D721Med (cell line): ENCODE measurements around the gene CREB3L4.

Experiments used
- DNase-seq: peaks from one replicate; pipeline ENCODE4 v3.0.0; 2011; ENCODE audit warnings: low spot score; ENCODE audit not compliant: insufficient read length
- FAIRE-seq: peaks from 2 replicates; lab custom pipeline; 2011; peaks lifted over from hg19 to GRCh38; lab: Jason Lieb, UNC
- TF ChIP-seq, protein P1 (sequence below): IDR thresholded peaks from 2 replicates; pipeline ENCODE4 v1.5.1; 2012; ENCODE audit warnings: mild to moderate bottlenecking, control low read depth; ENCODE audit not compliant: insufficient read depth; ENCODE audit errors: missing control alignments

The CREB3L4 gene

DNA sequence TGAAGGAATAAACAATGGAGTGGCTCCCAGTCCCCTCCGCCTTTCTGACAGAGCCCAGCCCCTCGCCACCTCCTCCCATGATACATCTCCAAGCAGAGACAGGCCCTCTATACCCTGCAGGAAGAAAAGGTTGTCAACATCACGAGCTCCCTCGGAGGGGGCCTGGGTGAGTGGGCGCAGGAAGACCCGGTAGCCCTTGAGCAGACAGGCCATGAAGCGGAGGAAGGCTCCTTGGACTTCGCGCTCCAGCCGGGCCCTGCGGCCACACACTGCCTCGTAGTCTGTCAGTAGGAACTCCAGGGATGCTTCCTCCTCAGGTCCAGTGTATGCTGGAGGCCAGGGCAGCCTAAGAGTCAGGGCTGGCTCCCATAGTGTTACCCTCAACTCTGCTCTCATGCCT is 28.2 kb upstream of the CREB3L4 start:
- TF ChIP-seq, protein P1, sequence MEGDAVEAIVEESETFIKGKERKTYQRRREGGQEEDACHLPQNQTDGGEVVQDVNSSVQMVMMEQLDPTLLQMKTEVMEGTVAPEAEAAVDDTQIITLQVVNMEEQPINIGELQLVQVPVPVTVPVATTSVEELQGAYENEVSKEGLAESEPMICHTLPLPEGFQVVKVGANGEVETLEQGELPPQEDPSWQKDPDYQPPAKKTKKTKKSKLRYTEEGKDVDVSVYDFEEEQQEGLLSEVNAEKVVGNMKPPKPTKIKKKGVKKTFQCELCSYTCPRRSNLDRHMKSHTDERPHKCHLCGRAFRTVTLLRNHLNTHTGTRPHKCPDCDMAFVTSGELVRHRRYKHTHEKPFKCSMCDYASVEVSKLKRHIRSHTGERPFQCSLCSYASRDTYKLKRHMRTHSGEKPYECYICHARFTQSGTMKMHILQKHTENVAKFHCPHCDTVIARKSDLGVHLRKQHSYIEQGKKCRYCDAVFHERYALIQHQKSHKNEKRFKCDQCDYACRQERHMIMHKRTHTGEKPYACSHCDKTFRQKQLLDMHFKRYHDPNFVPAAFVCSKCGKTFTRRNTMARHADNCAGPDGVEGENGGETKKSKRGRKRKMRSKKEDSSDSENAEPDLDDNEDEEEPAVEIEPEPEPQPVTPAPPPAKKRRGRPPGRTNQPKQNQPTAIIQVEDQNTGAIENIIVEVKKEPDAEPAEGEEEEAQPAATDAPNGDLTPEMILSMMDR = no peak
- no peak for DNase-seq
- FAIRE-seq = no peak

DNA sequence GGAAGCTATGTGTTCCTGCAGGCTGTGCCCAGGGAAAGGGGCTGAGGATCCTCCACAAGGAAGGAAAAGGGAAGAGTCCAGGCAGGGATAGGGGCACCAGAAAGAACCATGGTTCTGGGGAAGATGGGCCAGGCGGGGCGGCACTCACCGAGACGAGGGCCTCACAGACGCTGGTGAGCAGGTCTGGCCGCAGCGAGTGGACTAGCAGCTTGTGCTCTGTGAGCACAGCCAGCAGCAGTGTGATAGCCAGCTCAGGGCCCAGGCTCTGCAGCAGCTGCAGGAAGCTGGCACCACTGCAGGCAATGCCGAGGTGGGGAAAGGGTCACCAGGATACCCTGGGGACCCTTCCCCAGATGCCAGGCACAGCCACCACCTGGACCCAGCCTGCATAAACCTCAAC is 26.9 kb upstream of the CREB3L4 start:
- no peak for FAIRE-seq
- no peak for DNase-seq
- TF ChIP-seq, protein P1 = no peak

DNA sequence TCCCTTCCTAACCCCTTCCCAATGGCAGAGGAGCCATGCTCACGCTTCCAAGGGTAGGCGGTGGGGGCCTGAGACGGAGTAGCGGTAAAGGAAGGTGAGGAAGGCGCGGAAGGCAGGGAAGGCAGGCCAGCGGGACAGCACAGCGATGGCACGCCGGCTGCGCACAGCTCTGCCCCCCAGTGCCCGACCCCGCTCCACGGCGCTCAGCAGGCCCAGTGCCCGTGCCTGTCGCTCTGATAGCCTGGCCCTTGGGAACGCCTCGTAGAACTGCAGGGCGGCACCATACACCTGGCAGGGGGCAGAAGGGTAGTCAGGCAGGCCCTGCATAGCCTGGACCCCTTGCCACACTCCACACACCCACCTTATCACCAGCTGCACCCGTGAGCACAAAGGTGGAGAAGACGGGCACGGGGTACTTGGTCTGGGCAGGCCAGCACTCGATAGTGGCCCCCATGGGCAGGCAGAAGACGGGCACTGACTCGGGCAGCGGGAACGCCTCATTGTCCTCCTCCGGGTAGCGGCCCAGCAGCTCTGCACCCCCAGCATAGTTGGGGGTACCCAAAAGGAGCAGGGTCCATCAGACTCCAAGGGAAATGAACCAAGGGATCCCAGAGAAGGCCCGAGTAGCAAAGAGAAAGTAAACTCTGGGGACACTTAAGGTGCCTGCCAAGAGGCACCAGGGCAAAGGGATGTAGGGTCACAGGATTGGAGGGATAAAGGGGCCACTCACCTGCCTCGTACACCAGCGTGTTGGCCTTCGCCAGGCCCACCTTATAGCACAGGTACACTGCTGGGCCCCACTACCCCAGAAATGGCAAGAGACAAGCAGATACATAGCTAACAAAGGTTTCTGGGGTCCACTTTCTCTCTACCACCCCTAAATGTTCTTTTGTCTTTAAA is 25.6 kb upstream of the CREB3L4 start:
- no peak for DNase-seq
- TF ChIP-seq, protein P1 = no peak
- no peak for FAIRE-seq

DNA sequence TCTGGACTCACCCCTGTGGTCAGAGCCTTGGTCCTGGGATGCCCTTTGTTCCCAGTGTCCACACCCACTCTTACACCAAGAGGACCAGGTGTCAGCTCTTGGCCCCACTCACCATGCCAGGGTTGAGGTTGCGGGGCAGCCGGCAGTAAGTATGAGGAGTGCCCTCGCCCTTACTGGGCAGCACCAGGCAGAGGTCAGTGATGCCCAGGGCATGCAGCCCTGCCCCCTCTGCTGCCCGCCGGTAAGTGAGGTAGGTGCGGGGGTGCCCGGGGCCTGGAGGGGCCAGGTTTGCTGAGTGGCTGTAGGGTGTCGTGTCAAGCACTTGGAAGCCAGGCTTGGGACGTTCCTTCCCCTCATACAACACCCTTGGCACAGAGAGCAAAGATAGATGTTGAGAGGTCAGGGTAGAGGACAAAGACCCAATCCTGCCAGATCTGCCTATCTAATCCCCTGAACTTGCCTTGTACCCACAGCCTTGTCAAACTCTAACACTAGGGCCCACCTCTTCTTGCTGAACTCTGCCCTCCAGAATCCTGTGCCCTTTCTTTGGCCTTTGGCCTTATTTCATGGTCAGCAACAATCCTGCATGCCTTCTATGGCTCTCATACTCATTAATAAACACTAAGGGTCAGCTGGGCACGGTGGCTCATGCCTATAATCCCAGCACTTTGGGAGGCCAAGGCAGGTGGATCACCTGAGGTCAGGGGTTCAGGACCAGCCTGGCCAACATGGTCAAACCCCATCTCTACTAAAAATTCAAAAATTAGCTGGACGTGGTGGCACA is 24.7 kb upstream of the CREB3L4 start:
- DNase-seq (no peak), FAIRE-seq (no peak)
- TF ChIP-seq, protein P1 = no peak

DNA sequence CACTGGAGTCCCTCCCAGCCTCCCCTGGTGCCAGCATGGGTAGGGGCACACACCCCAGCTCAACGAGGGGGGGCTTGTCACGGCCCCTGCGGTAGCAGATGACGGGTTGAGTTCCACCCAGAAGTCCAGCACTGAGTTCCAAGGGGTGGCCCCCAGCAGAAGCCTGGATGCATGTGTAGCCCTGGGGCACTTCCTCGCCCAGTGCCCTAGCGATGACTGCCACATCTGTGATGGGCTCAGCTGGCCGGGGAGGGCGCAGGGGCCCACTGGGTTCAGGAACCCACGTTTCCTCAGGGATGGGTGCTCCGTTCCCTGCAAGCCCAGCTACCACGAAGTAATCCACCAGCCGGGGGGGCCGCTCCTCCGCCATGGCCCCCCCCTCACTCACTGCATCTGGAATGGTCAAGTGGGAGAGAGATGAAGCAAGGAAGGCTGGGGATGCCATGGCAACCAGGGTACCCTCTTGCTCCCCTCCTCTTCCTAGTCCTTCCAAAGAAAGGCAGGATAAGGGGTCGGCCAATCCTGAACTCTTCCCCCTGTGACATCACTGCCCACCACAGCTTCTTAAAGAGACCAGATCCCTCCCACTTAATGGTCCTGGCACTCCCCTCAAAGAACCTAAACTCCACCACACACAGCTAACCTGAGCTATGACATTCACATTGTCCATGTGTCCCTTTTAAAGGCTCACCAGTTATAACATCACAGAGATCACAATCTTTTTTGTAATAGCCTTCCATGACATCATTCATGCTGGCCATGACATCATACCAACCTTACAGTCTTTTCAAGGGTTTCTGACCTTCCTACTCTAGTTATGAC is 23.5 kb upstream of the CREB3L4 start:
- peak; percentile 58 for FAIRE-seq
- TF ChIP-seq, protein P1 = no peak
- no peak for DNase-seq

DNA sequence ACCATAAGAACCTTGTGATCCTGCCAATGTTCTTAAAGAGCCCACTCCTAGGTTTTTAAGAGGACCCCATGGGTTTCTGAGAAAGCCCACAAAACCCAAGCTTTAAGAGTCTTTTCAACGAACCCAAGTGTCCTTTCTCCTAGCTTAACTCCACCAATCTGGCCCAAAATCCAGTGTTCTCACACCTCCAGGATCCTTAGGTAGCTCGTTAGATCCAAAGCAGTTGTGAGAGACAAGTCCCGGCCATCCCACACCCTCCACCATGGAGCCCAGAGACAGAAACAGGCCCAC is 22.9 kb upstream of the CREB3L4 start:
- no peak for DNase-seq
- no peak for FAIRE-seq
- TF ChIP-seq, protein P1 = no peak
